Spleen (tissue), 7 donors: ENCODE measurements around the gene FBLN1.

Source experiments
- CTCF ChIP-seq, 11 experiments: fragments of 200-600 bp in 7 of 11; fragments of 450-650 bp in 4 of 11; sonication (generic) in 4 of 11; IDR thresholded peaks in 8 of 11; conservative IDR thresholded peaks in 3 of 11; 1 replicate in 7 of 11; 2 replicates in 4 of 11; pipeline versions ENCODE4 v1.4.0 to v1.8.0; 2016 to 2021; ENCODE audit warnings: antibody characterized with exemption in 11 of 11, inconsistent platforms in 4 of 11, mild to moderate bottlenecking in 1 of 11
- POLR2A ChIP-seq, 3 donors: fragments of 450-650 bp; IDR thresholded peaks; one replicate each; pipeline ENCODE4 v1.5.1; 2017; ENCODE audit warnings: antibody characterized with exemption in 3 of 3, mild to moderate bottlenecking in 1 of 3
- donor health status: DM: no; HTN: no; CAD: no; lungs with moderate emphysema.
- donor health status: DM: no; HTN: no; CAD: no.
- donor health status: DM: no; HTN: no; CAD: no.

DNA sequence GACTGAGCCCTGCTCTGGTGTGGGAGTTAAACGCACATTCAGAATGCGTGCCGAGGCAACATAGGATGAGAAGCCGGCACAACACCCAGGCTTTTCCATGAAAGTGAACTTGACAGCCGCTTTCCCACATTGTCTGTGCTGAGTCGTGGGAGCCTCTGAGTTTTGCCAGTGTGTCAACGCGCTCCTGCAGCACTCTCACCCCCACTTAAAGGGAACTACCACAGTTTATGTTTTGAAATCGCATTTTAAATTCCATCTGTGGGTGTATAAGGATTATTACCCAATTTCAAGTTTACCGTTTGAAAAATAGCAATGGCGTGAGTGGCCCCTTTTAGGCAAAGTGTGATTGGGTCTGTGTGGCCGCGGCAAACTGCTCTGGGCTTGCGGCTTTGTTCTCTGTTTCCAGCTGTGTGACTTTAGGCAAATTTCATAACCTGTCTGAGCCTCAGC is 81.5 kb downstream of the FBLN1 start:
- no peak for TF ChIP-seq CTCF (IDR thresholded peaks at IDR 0.05 in 8 of 11, conservative IDR thresholded peaks at IDR 0.05 in 3 of 11)
- no peak for TF ChIP-seq POLR2A (IDR thresholded peaks at IDR 0.05)
